Dendritic cell treated with granulocyte-macrophage colony-stimulating factor and Interleukin-4, amounts not matched to agents 40 ng/mL and 50 ng/mL, for 4 days (primary cell): ENCODE data around the gene LSR.

Experiments
- H3K27ac Mint-ChIP-seq: one replicate; pipeline ENCODE4 v1.8.0; 2022; ENCODE audit warnings: mild to moderate bottlenecking, mixed read lengths
- H3K27me3 Mint-ChIP-seq: one replicate; pipeline ENCODE4 v1.8.0; 2022; ENCODE audit warnings: mild to moderate bottlenecking, mixed read lengths
- H3K36me3 Mint-ChIP-seq: one replicate; pipeline ENCODE4 v1.8.0; 2022; ENCODE audit warnings: low read depth, mixed read lengths
- H3K4me1 Mint-ChIP-seq: one replicate; pipeline ENCODE4 v1.8.0; 2022; ENCODE audit warnings: low read depth, mixed read lengths
- H3K4me3 Mint-ChIP-seq: one replicate; pipeline ENCODE4 v1.8.0; 2022; ENCODE audit warnings: mild to moderate bottlenecking, moderate library complexity, mixed read lengths
- H3K9me3 Mint-ChIP-seq: one replicate; pipeline ENCODE4 v1.8.0; 2022; ENCODE audit warnings: mixed read lengths
- intact Hi-C: fragments of 100-400 bp; cut with micrococcal nuclease; formaldehyde crosslinking; loops from one replicate; pipeline ENCODE4 v1.15.0; 2022

The LSR gene

DNA sequence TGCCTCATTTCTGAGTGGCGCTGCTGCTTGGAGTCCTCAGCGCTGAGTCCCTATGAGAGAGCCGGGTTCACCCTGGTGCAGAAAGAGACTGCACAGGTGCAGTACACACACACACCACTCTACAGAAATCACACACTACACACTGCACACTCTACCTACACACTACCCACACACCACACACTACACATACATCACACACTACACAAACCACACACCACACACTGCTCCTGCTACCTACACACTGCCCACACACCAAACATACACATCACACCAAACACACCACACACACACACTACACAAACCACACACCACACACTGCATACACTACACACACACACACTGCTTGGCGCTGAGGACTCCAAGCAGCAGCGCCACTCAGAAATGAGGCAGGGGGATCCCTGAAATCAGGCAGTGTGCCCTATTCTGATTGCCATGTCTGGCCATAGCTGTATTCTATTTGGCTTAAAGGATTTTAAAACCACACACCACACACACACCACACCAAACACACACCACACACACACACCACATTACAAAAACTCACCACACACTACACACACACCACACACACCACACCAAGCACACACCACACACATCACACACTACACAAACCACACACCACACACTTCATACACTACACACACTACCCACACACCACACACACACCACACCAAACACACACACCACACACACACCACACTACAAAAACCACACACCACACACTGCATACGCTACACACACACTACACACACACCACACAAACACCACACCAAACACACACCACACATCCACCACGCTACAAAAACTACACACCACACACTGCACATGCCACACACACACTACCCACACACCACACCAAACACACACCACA lies 48.1 kb downstream of the LSR start:
- Mint-ChIP-seq H3K27ac (no peak overlapping the region), H3K36me3 (no peaks in the 10 kb centered on the region), H3K4me3 (no peak overlapping the region), H3K4me1 (peaks cover 9% of the 10 kb centered on the region), H3K27me3 (peaks cover 25% of the 10 kb centered on the region), H3K9me3 (no peaks in the 10 kb centered on the region)
- intact Hi-C loops = no loop called here

GRCh38 chr19:35297515-35297848 lies 48.7 kb downstream of the LSR start:
- Mint-ChIP-seq H3K27me3 (peaks cover 21% of the 10 kb centered on the region), H3K4me1 (peaks cover 9% of the 10 kb centered on the region), H3K4me3 (no peak overlapping the region), H3K36me3 (no peaks in the 10 kb centered on the region), H3K27ac (no peak overlapping the region), H3K9me3 (no peaks in the 10 kb centered on the region)
- intact Hi-C loops = no loop called here

GRCh38 chr19:35297922-35298321 lies 49.1 kb downstream of the LSR start:
- H3K36me3 Mint-ChIP-seq = no peaks in the 10 kb centered on the region
- intact Hi-C loops = no loop called here
- H3K27ac Mint-ChIP-seq = no peak overlapping the region
- peaks cover 9% of the 10 kb centered on the region for H3K4me1 Mint-ChIP-seq
- H3K9me3 Mint-ChIP-seq = no peaks in the 10 kb centered on the region
- H3K27me3 Mint-ChIP-seq = peaks cover 17% of the 10 kb centered on the region
- no peak overlapping the region for H3K4me3 Mint-ChIP-seq

- no peak overlapping the region for H3K27ac Mint-ChIP-seq
- peaks cover 11% of the 10 kb centered on the region for H3K4me1 Mint-ChIP-seq
- no peaks in the 10 kb centered on the region for H3K36me3 Mint-ChIP-seq
- H3K27me3 Mint-ChIP-seq = peaks cover 14% of the 10 kb centered on the region
- no peak overlapping the region for H3K4me3 Mint-ChIP-seq
- H3K9me3 Mint-ChIP-seq = no peaks in the 10 kb centered on the region
- intact Hi-C loops = no loop called here
These were observed 49.8 kb downstream of the LSR start for GRCh38 chr19:35298561-35298972.

DNA sequence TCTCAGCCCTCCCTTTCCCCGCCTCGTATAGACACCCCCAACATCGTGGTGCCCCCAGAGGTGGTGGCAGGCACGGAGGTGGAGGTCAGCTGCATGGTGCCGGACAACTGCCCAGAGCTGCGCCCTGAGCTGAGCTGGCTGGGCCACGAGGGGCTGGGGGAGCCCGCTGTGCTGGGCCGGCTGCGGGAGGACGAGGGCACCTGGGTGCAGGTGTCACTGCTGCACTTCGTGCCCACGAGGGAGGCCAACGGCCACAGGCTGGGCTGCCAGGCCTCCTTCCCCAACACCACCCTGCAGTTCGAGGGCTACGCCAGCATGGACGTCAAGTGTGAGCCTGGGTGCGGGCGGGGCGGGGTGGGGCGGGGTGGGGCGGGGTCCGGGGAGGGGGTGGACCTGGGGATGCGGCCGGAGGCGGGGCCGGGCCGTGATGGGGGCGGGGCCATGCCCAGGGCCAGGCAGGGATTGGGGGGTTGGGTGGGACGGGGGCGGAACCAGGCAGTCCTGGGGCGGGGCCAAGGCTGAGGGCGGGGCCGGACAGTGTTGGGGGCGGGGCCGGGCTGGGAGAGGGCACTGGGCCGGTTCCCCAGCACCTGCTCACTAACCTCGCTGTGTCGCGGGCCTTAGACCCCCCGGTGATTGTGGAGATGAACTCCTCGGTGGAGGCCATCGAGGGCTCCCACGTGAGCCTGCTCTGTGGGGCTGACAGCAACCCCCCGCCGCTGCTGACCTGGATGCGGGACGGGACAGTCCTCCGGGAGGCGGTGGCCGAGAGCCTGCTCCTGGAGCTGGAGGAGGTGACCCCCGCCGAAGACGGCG lies 50.9 kb downstream of the LSR start:
- Mint-ChIP-seq H3K27me3 (peaks cover 11% of the 10 kb centered on the region), H3K9me3 (no peaks in the 10 kb centered on the region), H3K4me3 (no peak overlapping the region), H3K27ac (no peak overlapping the region), H3K36me3 (no peaks in the 10 kb centered on the region), H3K4me1 (peaks cover 19% of the 10 kb centered on the region)
- intact Hi-C loops = no loop called here

- H3K4me1 Mint-ChIP-seq = peaks cover 24% of the 10 kb centered on the region
- H3K27me3 Mint-ChIP-seq = peaks cover 10% of the 10 kb centered on the region
- no peaks in the 10 kb centered on the region for H3K9me3 Mint-ChIP-seq
- no peak overlapping the region for H3K27ac Mint-ChIP-seq
- no peaks in the 10 kb centered on the region for H3K36me3 Mint-ChIP-seq
- H3K4me3 Mint-ChIP-seq = no peak overlapping the region
- intact Hi-C loops = no loop called here
These were observed 51.5 kb downstream of the LSR start for GRCh38 chr19:35300339-35300649.

DNA sequence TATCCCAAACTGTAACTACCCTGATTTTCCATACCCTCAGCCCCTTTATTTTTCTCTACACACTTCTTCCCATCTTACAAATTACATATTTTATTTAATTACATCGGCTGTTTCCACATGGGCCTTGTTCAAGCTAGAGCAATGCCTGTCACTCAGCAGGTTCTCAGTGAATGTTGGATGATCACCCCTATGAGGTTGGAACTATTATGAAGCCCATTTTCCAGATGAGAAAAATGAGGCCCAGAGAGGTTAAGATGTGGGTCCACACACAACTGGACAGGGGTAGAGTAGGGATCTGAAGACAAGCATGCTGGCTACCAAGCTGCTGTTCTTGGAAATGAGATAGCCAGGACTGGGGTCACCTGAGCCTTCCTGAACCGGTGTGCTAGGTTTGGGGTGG lies 53.2 kb downstream of the LSR start:
- Mint-ChIP-seq H3K9me3 (no peaks in the 10 kb centered on the region), H3K27ac (no peak overlapping the region), H3K36me3 (no peaks in the 10 kb centered on the region), H3K4me1 (peaks cover 25% of the 10 kb centered on the region), H3K4me3 (no peak overlapping the region), H3K27me3 (peaks cover 2% of the 10 kb centered on the region)
- intact Hi-C loops = no loop called here

GRCh38 chr19:35302446-35302845 lies 53.6 kb downstream of the LSR start:
- intact Hi-C loops = no loop called here

DNA sequence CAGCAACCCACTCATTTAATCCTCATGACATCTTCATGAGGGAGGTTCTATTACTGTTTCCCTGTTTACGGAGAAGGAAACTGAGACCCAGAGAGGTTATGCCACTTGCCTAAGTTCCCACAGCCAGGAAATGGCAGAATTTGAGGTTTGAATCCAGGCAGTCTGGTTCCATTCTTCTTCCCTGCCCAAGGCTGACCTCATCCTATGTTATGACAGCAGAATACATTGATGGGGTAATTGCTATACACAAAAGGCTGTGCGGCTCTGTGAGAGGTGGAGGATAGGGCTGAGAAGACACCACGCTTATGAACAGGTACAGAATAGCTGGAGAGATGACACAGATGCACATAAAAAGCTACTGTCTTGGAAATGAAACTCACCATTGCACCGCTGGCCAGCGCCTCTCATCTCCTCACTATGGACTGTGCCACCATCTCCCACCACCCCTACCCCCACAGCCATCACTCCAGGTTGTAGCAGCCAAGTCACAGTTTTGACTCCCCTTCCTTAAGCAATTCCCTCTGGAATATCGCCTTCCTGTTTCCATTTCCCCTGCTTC lies 54.6 kb downstream of the LSR start:
- H3K27ac Mint-ChIP-seq = no peak overlapping the region
- H3K4me3 Mint-ChIP-seq = no peak overlapping the region
- no peaks in the 10 kb centered on the region for H3K9me3 Mint-ChIP-seq
- intact Hi-C loops = no loop called here
- H3K4me1 Mint-ChIP-seq = peaks cover 39% of the 10 kb centered on the region
- H3K36me3 Mint-ChIP-seq = no peaks in the 10 kb centered on the region
- H3K27me3 Mint-ChIP-seq = peaks cover 8% of the 10 kb centered on the region

More at GRCh38 chr19:35302446-35302845, 53.6 kb downstream of the LSR start:
- H3K9me3 Mint-ChIP-seq = no peaks in the 10 kb centered on the region
- H3K36me3 Mint-ChIP-seq = no peaks in the 10 kb centered on the region
- no peak overlapping the region for H3K4me3 Mint-ChIP-seq
- H3K27ac Mint-ChIP-seq = no peak overlapping the region
- H3K27me3 Mint-ChIP-seq = peaks cover 2% of the 10 kb centered on the region
- H3K4me1 Mint-ChIP-seq = peaks cover 30% of the 10 kb centered on the region

DNA sequence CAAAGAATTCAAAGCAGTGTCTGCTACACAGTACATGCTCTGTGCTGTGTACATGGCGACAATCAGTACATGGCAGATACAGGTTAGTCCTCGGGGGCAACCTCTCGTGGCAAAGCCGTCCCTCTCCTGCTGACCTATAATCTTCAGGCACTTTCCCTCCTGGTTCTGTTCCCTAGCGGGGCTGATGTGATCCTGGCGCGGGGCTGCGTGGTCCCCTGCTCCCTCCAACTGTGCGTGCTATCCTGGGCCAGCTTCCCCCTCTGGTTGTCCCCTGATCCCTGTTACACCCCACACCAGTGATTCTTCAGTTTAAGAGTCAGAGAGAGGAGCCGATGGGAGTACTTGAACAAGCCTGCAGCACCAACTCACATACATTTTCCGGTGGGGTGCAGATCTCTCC lies 55.2 kb downstream of the LSR start:
- H3K4me3 Mint-ChIP-seq = no peak overlapping the region
- H3K27ac Mint-ChIP-seq = peak overlapping the region; percentile 52
- peaks cover 39% of the 10 kb centered on the region for H3K4me1 Mint-ChIP-seq
- H3K27me3 Mint-ChIP-seq = peaks cover 8% of the 10 kb centered on the region
- no peaks in the 10 kb centered on the region for H3K9me3 Mint-ChIP-seq
- intact Hi-C loops = no loop called here
- no peaks in the 10 kb centered on the region for H3K36me3 Mint-ChIP-seq

GRCh38 chr19:35305181-35305580 lies 56.4 kb downstream of the LSR start:
- no peak overlapping the region for H3K4me3 Mint-ChIP-seq
- intact Hi-C loops = no loop called here
- no peaks in the 10 kb centered on the region for H3K36me3 Mint-ChIP-seq
- peaks cover 39% of the 10 kb centered on the region for H3K4me1 Mint-ChIP-seq
- no peaks in the 10 kb centered on the region for H3K9me3 Mint-ChIP-seq
- H3K27ac Mint-ChIP-seq = peak overlapping the region; percentile 52
- peaks cover 10% of the 10 kb centered on the region for H3K27me3 Mint-ChIP-seq

GRCh38 chr19:35306473-35307246 lies 57.9 kb downstream of the LSR start:
- Mint-ChIP-seq H3K4me3 (no peak overlapping the region), H3K4me1 (peaks cover 39% of the 10 kb centered on the region), H3K9me3 (no peaks in the 10 kb centered on the region), H3K27me3 (peaks cover 18% of the 10 kb centered on the region), H3K27ac (peak overlapping the region; percentile 53), H3K36me3 (no peaks in the 10 kb centered on the region)
- intact Hi-C loops = no loop called here

GRCh38 chr19:35307931-35308330 lies 59.1 kb downstream of the LSR start:
- H3K4me1 Mint-ChIP-seq = peaks cover 42% of the 10 kb centered on the region
- H3K27me3 Mint-ChIP-seq = peaks cover 20% of the 10 kb centered on the region
- H3K4me3 Mint-ChIP-seq = no peak overlapping the region
- no peaks in the 10 kb centered on the region for H3K9me3 Mint-ChIP-seq
- H3K36me3 Mint-ChIP-seq = no peaks in the 10 kb centered on the region
- peak overlapping the region; percentile 53 for H3K27ac Mint-ChIP-seq
- intact Hi-C loops = no loop called here

GRCh38 chr19:35308910-35309309 lies 60.1 kb downstream of the LSR start:
- Mint-ChIP-seq H3K27me3 (peaks cover 20% of the 10 kb centered on the region), H3K36me3 (no peaks in the 10 kb centered on the region), H3K9me3 (no peaks in the 10 kb centered on the region), H3K4me1 (peaks cover 44% of the 10 kb centered on the region), H3K4me3 (no peak overlapping the region), H3K27ac (peak overlapping the region; percentile 20)
- intact Hi-C loops = no loop called here
